Transverse colon (tissue), 4 donors: ENCODE measurements around the gene SH3TC2. TPM values are rescaled to one million over a fixed set of nuclear protein-coding genes. Genes with fewer than 3 reads are reported as not detected.

ENCODE experiments used
- DNase-seq: peaks from one replicate; pipeline ENCODE4 v3.0.0-alpha.2; 2019
- H3K27ac ChIP-seq, 4 donors: fragments of 200-600 bp; sonication (generic); 2 replicates each; pipeline ENCODE4 v1.5.1; 2016 to 2018; ENCODE audit warnings: inconsistent platforms in 4 of 4
- H3K27me3 ChIP-seq: fragments of 200-600 bp; sonication (generic); 2 replicates; pipeline ENCODE4 v1.5.1; 2017; ENCODE audit warnings: inconsistent platforms
- H3K36me3 ChIP-seq, 4 donors: fragments of 200-600 bp; sonication (generic); 2 replicates each; pipeline ENCODE4 v1.5.1; 2017 to 2019; ENCODE audit warnings: inconsistent platforms in 4 of 4
- H3K4me1 ChIP-seq, 4 donors: fragments of 200-600 bp; sonication (generic); 2 replicates each; pipeline ENCODE4 v1.5.1; 2017 to 2020; ENCODE audit warnings: inconsistent platforms in 4 of 4
- H3K4me3 ChIP-seq, 4 donors: fragments of 200-600 bp; sonication (generic); 1 replicate in 1 of 4; 2 replicates in 3 of 4; pipeline versions ENCODE4 v1.5.1 to v1.6.1; 2017 to 2019; ENCODE audit warnings: inconsistent platforms in 4 of 4
- H3K9me3 ChIP-seq, 2 donors: fragments of 200-600 bp; sonication (generic); 2 replicates each; pipeline ENCODE4 v1.5.1; 2017 to 2019; ENCODE audit warnings: inconsistent platforms in 2 of 2
- EP300 ChIP-seq: sonication (generic); formaldehyde crosslinking; IDR thresholded peaks from one replicate; pipeline ENCODE4 v1.6.1; 2017; ENCODE audit warnings: antibody characterized with exemption, low read depth
- POLR2A ChIP-seq: fragments of 450-650 bp; IDR thresholded peaks from one replicate; pipeline ENCODE4 v1.6.1; 2016; ENCODE audit warnings: antibody characterized with exemption, mild to moderate bottlenecking, moderate library complexity
- POLR2AphosphoS5 ChIP-seq, 3 donors: sonication (generic); formaldehyde crosslinking; IDR thresholded peaks; one replicate each; pipeline ENCODE4 v1.6.1; 2016; ENCODE audit warnings: antibody characterized with exemption in 3 of 3
- WGBS, 2 donors: methylation state at CpG; one replicate each; pipeline ENCODE4 v1.1.5; 2018; ENCODE audit warnings: low coverage in 1 of 2; 5-methylcytosine and 5-hydroxymethylcytosine counted together
- in situ Hi-C, 4 donors: fragments of 200-750 bp; cut with MboI; loops; one replicate each; pipeline versions ENCODE4 v1.15.0 to v1.15.1; 2017; ENCODE audit warnings: low sequenced_read_pairs in 3 of 4, low pct_ligation_motif_present in 1 of 4, low pct_unique_long_range_greater_than_20kb in 1 of 4
- intact Hi-C: fragments of 100-400 bp; cut with DNase I; formaldehyde crosslinking; loops from one replicate; pipeline ENCODE4 v1.15.1; 2023; ENCODE audit warnings: low total_unique reads
- total RNA-seq, 4 donors: library from RNA; depleted of rRNA; stranded (reverse); fragments of >200 nt; gene quantifications; one replicate each; pipeline ENCODE4 v1.1.0, GENCODE V29; 2016
- TF ChIP-seq, protein P1 (sequence below), 5 experiments: fragments of 200-600 bp in 3 of 5; fragments of 450-650 bp in 2 of 5; sonication (generic) in 3 of 5; IDR thresholded peaks; 1 replicate in 2 of 5; 2 replicates in 3 of 5; pipeline ENCODE4 v1.5.1; 2016 to 2017; ENCODE audit warnings: antibody characterized with exemption in 5 of 5, inconsistent platforms in 3 of 5, mild to moderate bottlenecking in 2 of 5, moderate library complexity in 1 of 5

SH3TC2 gene
- total RNA-seq, 4 donors from 2014 or later, result 0.55 to 1.6 (median 1.5) TPM; not detected in 1

DNA sequence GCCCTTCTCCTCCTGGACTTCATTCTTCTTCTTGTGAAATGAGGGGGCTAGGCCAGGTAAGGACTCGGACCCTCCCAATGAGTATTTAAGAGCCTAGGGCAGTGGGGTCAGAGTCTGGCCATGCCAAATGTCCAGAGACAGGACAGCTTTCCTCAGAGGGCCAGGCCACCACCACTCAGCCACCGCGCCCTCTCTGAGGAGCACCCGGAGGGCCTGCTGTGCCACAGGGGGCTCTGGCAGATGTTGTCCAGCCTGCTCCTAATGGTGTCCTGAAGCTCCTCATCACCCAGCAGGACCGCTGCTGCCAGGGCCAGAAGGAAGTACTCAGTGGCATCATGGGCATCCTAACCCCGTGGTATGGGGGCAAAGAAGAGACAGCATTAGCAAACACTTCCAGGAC, 58.3 kb downstream of the SH3TC2 start:
- Histone ChIP-seq H3K4me1 (peaks cover 0 to 10% (median 4%) of the 10 kb centered on the region in 4 donors), H3K27ac (no peak overlapping the region), H3K27me3 (no peaks in the 10 kb centered on the region), H3K36me3 (no peaks in the 10 kb centered on the region), H3K9me3 (no peaks in the 10 kb centered on the region), H3K4me3 (no peak overlapping the region)
- intact Hi-C loops, result loop anchor here (10.0 kb wide), 1 partner anchor 270 kb away; no protein-coding TSS in a partner anchor
- TF ChIP-seq POLR2A (no peak), POLR2AphosphoS5 (IDR thresholded peaks at IDR 0.05) (no peak), EP300 (no peak)
- TF ChIP-seq, protein P1, sequence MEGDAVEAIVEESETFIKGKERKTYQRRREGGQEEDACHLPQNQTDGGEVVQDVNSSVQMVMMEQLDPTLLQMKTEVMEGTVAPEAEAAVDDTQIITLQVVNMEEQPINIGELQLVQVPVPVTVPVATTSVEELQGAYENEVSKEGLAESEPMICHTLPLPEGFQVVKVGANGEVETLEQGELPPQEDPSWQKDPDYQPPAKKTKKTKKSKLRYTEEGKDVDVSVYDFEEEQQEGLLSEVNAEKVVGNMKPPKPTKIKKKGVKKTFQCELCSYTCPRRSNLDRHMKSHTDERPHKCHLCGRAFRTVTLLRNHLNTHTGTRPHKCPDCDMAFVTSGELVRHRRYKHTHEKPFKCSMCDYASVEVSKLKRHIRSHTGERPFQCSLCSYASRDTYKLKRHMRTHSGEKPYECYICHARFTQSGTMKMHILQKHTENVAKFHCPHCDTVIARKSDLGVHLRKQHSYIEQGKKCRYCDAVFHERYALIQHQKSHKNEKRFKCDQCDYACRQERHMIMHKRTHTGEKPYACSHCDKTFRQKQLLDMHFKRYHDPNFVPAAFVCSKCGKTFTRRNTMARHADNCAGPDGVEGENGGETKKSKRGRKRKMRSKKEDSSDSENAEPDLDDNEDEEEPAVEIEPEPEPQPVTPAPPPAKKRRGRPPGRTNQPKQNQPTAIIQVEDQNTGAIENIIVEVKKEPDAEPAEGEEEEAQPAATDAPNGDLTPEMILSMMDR (IDR thresholded peaks at IDR 0.05), result no peak
- 80% methylated on average over 6 of the region's 6 CpGs; no CpG with 5 or more reads in 1 of the 2 donors for WGBS, 2 donors
- in situ Hi-C loops, result loop anchor here in 1 of 4 donors (10.0 kb wide), 1 partner anchor 270 kb away; no protein-coding TSS in a partner anchor
- no peak for DNase-seq

DNA sequence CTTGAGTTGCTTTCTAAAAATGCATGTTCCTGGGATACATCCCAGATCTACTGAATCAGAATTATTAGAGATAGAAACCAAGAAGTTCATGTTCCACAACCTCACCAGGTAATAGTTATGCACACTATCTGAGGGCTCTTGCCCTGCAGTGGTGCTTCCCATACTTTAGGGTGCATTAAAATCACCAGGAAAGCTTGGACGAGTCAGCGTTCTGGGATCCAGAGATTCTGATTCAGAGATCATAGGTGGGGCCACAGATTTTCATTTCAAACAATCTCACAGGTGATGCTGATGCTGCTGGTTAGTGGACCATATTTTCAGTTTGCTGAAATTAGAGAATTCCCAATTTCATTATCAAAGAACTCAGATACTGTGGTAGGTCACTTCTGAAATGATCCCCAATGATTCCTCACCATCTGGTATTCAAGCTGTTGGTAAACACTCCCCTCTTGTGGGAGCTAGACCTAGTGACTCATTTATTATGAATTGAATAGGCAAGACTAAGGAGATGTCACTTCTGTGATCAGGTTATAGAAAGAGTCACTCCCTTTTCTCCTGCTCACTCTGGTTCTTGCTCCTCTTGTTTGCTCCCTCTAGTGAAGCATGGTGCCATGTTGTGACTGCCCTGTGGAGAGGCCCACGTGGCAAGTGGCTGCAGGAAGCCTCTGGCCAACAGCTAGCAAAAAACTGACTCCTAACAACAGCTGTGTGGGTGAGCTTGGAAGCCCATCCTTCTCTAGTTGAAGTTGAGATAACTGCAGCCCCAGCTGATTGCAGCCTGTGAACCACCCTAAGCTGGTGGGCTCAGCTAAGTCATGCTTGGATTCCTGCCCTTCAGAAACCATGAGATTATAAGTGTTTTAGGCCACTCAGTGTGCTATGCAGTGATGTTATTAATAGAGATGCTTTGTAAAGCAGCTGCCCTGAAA, 59.8 kb downstream of the SH3TC2 start:
- Histone ChIP-seq H3K9me3 (no peaks in the 10 kb centered on the region), H3K36me3 (no peaks in the 10 kb centered on the region), H3K27me3 (no peaks in the 10 kb centered on the region), H3K4me3 (no peak overlapping the region), H3K4me1 (peaks cover 0 to 10% (median 4%) of the 10 kb centered on the region in 4 donors), H3K27ac (no peak overlapping the region)
- WGBS, 2 donors, result 62 to 88% methylated on average over 3 of the region's 3 CpGs
- DNase-seq, result no peak
- TF ChIP-seq, protein P1 (IDR thresholded peaks at IDR 0.05), result no peak
- TF ChIP-seq POLR2A, result no peak
- no peak for TF ChIP-seq POLR2AphosphoS5 (IDR thresholded peaks at IDR 0.05)
- no peak for TF ChIP-seq EP300
- intact Hi-C loops (loop anchor here (10.0 kb wide), 1 partner anchor 268 kb away; no protein-coding TSS in a partner anchor), in situ Hi-C loops (loop anchor here in 1 of 4 donors (10.0 kb wide), 1 partner anchor 268 kb away; no protein-coding TSS in a partner anchor)

DNA sequence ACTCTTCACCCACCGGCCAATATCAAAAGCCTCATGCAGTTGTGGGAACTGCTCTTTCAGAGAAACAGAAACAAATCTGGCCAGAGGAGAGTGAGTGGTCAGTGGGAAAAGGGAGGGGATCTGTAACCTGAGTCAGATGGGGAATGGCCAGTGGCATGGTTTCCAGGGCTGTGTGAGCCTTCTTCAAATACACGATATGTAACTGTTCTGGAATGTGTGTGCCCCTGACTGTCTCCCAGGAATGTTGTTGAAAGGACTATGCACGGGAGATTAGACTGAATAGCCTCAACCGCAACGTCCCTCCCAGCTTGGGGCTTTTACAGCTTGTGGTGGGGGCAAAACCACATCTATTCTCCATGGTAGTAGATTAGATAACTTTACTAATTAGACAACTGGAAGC, 60.8 kb downstream of the SH3TC2 start:
- WGBS, 2 donors, result 62 to 67% methylated on average over 2 to 5 of the region's 5 CpGs
- TF ChIP-seq POLR2A (no peak), EP300 (no peak), POLR2AphosphoS5 (IDR thresholded peaks at IDR 0.05) (no peak)
- TF ChIP-seq, protein P1 (IDR thresholded peaks at IDR 0.05), result no peak
- Histone ChIP-seq H3K4me3 (no peak overlapping the region), H3K27me3 (no peaks in the 10 kb centered on the region), H3K27ac (no peak overlapping the region), H3K9me3 (no peaks in the 10 kb centered on the region), H3K36me3 (no peaks in the 10 kb centered on the region), H3K4me1 (peaks cover 0 to 10% (median 4%) of the 10 kb centered on the region in 4 donors)
- no peak for DNase-seq
- intact Hi-C loops (loop anchor here (10.0 kb wide), 1 partner anchor 267 kb away; no protein-coding TSS in a partner anchor), in situ Hi-C loops (loop anchor here in 1 of 4 donors (10.0 kb wide), 1 partner anchor 267 kb away; no protein-coding TSS in a partner anchor)

DNA sequence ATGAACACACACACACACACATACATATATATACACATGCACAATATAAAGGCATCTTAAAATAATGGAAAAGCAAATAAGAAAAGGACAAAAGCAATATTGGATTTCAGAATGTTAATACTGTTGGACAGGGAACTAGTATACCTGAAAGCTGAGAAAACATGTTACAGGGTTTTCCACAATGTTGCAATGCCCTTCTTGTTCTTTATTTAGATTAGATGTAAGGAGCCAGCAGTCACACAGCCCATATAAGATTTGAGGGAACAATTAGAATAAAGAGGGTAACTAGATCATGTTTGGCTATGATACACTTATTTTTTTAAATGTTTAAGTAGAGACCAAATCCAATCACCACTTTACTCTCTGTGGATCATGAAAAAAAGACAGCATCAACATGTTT, 61.7 kb downstream of the SH3TC2 start:
- in situ Hi-C loops, result loop anchor here in 1 of 4 donors (10.0 kb wide), 1 partner anchor 266 kb away; no protein-coding TSS in a partner anchor
- intact Hi-C loops, result loop anchor here (10.0 kb wide), 1 partner anchor 266 kb away; no protein-coding TSS in a partner anchor
- no peaks in the 10 kb centered on the region for H3K27me3 ChIP-seq
- peaks cover 2 to 16% (median 5%) of the 10 kb centered on the region in 4 donors for H3K4me1 ChIP-seq
- no peaks in the 10 kb centered on the region for H3K9me3 ChIP-seq
- TF ChIP-seq POLR2A, result no peak
- no peak for TF ChIP-seq POLR2AphosphoS5 (IDR thresholded peaks at IDR 0.05)
- TF ChIP-seq, protein P1 (IDR thresholded peaks at IDR 0.05), result no peak
- no peak for TF ChIP-seq EP300
- H3K27ac ChIP-seq, result no peak overlapping the region
- DNase-seq, result no peak
- no peaks in the 10 kb centered on the region for H3K36me3 ChIP-seq
- no peak overlapping the region for H3K4me3 ChIP-seq
